Type B pancreatic cell (in vitro differentiated cells): ENCODE measurements around the gene FADS1. TPM values are rescaled to one million over a fixed set of nuclear protein-coding genes. Genes with fewer than 3 reads are reported as not detected.

Experiments
- DNase-seq: peaks from one replicate; pipeline ENCODE4 v3.0.0; 2021; ENCODE audit warnings: mixed read lengths; ENCODE audit not compliant: unreplicated experiment; ENCODE audit errors: extremely low spot score
- H3K27ac Mint-ChIP-seq: 2 replicates; pipeline ENCODE4 v1.8.0; 2021; ENCODE audit warnings: mild to moderate bottlenecking, mixed read lengths
- H3K27me3 Mint-ChIP-seq: 2 replicates; pipeline ENCODE4 v1.8.0; 2021; ENCODE audit warnings: mixed read lengths
- H3K36me3 Mint-ChIP-seq: 2 replicates; pipeline ENCODE4 v1.8.0; 2021; ENCODE audit warnings: mixed read lengths
- H3K4me1 Mint-ChIP-seq: one replicate; pipeline ENCODE4 v1.8.0; 2021; ENCODE audit warnings: mixed read lengths; ENCODE audit not compliant: unreplicated experiment
- H3K4me3 Mint-ChIP-seq: 2 replicates; pipeline ENCODE4 v1.8.0; 2021; ENCODE audit warnings: mild to moderate bottlenecking, mixed read lengths
- H3K9me3 Mint-ChIP-seq: 2 replicates; pipeline ENCODE4 v1.8.0; 2021; ENCODE audit warnings: mixed read lengths
- CTCF ChIP-seq: fragments of 200-600 bp; sonication (generic); conservative IDR thresholded peaks from 2 replicates; pipeline ENCODE4 v1.5.0; 2021; ENCODE audit warnings: antibody characterized with exemption, mild to moderate bottlenecking
- total RNA-seq: library from RNA; stranded (reverse); gene quantifications from 2 replicates; pipeline ENCODE4 v1.2.1, GENCODE V29; 2021; ENCODE audit warnings: low replicate concordance

Gene FADS1
- total RNA-seq, 1 donor from 2014 or later: 90.0 TPM

DNA sequence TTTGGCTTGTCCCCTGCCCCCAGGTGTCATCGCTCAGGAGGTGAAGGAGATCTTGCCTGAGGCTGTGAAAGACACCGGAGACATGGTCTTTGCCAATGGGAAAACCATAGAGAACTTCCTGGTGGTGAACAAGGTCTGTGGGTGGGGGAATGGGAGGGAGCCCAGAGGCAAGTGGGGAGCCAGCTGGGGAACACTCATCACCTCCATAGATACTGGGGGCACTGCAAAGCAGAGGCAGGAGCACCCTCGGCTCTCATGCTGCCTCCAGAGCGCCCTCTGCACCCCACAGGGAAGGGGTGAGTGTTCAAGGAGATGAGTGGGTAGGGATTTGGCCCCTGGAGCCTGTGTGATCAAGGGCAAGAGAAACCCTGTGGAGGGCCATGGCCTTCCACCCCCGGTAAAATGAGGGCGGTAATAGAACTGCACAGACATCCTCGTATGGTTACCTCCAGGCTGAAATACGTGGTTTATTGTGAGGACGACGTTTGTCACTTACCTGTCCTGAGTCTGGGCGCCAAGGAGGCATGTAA lies 38.4 kb downstream of the FADS1 start:
- no peak for TF ChIP-seq CTCF
- DNase-seq: no peak
- no peaks in the 10 kb centered on the region for H3K9me3 Mint-ChIP-seq
- H3K27me3 Mint-ChIP-seq: no peaks in the 10 kb centered on the region
- H3K36me3 Mint-ChIP-seq: peaks cover 6% of the 10 kb centered on the region
- H3K4me3 Mint-ChIP-seq: no peak overlapping the region
- peaks cover 18% of the 10 kb centered on the region for H3K4me1 Mint-ChIP-seq
- no peak overlapping the region for H3K27ac Mint-ChIP-seq

GRCh38 chr11:61777234-61778090 lies 39.3 kb downstream of the FADS1 start:
- no peak for DNase-seq
- H3K4me1 Mint-ChIP-seq: peaks cover 18% of the 10 kb centered on the region
- H3K36me3 Mint-ChIP-seq: peaks cover 6% of the 10 kb centered on the region
- H3K27me3 Mint-ChIP-seq: no peaks in the 10 kb centered on the region
- H3K9me3 Mint-ChIP-seq: no peaks in the 10 kb centered on the region
- no peak for TF ChIP-seq CTCF
- H3K27ac Mint-ChIP-seq: no peak overlapping the region
- no peak overlapping the region for H3K4me3 Mint-ChIP-seq

- H3K36me3 Mint-ChIP-seq: peaks cover 6% of the 10 kb centered on the region
- TF ChIP-seq CTCF: peak; percentile 76
- H3K4me3 Mint-ChIP-seq: no peak overlapping the region
- no peak for DNase-seq
- peaks cover 21% of the 10 kb centered on the region for H3K4me1 Mint-ChIP-seq
- H3K9me3 Mint-ChIP-seq: no peaks in the 10 kb centered on the region
- H3K27me3 Mint-ChIP-seq: no peaks in the 10 kb centered on the region
- H3K27ac Mint-ChIP-seq: no peak overlapping the region
Measured at GRCh38 chr11:61776561-61777075, 40.2 kb downstream of the FADS1 start.

- no peak for TF ChIP-seq CTCF
- Mint-ChIP-seq H3K27ac (peak overlapping the region; percentile 36), H3K36me3 (peaks cover 6% of the 10 kb centered on the region), H3K4me1 (peaks cover 25% of the 10 kb centered on the region), H3K27me3 (no peaks in the 10 kb centered on the region), H3K4me3 (no peak overlapping the region), H3K9me3 (no peaks in the 10 kb centered on the region)
- no peak for DNase-seq
Measured at GRCh38 chr11:61775606-61776554, 40.9 kb downstream of the FADS1 start.

DNA sequence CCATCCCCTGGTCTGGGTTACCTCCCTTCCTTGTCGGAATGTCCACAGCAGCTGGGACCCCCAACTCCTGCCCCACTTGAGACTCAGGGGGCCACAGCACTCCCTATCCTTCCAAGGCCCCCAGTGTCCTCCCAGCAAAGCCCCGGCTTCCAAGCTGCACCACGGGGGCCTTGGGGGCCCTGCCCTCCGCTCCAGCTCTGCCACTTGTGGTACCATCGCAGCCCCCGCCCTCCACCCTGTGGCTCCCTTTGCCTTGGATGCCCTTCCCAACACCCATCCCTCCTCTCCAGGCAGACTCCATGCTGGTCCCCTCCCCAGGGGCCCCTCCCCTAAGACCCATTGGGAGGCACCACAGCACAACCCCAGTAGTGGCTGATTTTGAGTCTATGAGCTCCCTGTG lies 41.7 kb downstream of the FADS1 start:
- no peak for TF ChIP-seq CTCF
- Mint-ChIP-seq H3K27ac (peak overlapping the region; percentile 36), H3K4me1 (peaks cover 28% of the 10 kb centered on the region), H3K9me3 (no peaks in the 10 kb centered on the region), H3K4me3 (no peak overlapping the region), H3K36me3 (peaks cover 6% of the 10 kb centered on the region), H3K27me3 (no peaks in the 10 kb centered on the region)
- DNase-seq: no peak
